Trophoblast cell (in vitro differentiated cells and primary cell): Measurements from ENCODE around the gene TNIK.

Source experiments
- DNase-seq, 2 donors: peaks; one replicate each; pipeline ENCODE4 v3.0.0-alpha.2; 2016
- H2AFZ ChIP-seq: 2 replicates; pipeline ENCODE4 v1.6.1; 2013; ENCODE audit warnings: low read length, moderate library complexity, mild to moderate bottlenecking; ENCODE audit not compliant: insufficient read depth, poor library complexity
- H2AK5ac ChIP-seq: 2 replicates; pipeline ENCODE4 v1.6.1; 2013; ENCODE audit warnings: mild to moderate bottlenecking, low read length
- H2BK120ac ChIP-seq: 2 replicates; pipeline ENCODE4 v1.6.1; 2013; ENCODE audit warnings: low read length, mild to moderate bottlenecking, moderate library complexity; ENCODE audit not compliant: insufficient read depth, poor library complexity
- H2BK12ac ChIP-seq: 2 replicates; pipeline ENCODE4 v1.6.1; 2013; ENCODE audit warnings: mild to moderate bottlenecking, low read length, moderate library complexity
- H2BK5ac ChIP-seq: 2 replicates; pipeline ENCODE4 v1.6.1; 2013; ENCODE audit warnings: low read length, low read depth, moderate library complexity, mild to moderate bottlenecking; ENCODE audit not compliant: poor library complexity
- H3K14ac ChIP-seq: 2 replicates; pipeline ENCODE4 v1.6.1; 2013; ENCODE audit warnings: mild to moderate bottlenecking, low read length
- H3K18ac ChIP-seq: 2 replicates; pipeline ENCODE4 v1.6.1; 2013; ENCODE audit warnings: mild to moderate bottlenecking, low read length
- H3K23ac ChIP-seq: 2 replicates; pipeline ENCODE4 v1.6.1; 2013; ENCODE audit warnings: low read length
- H3K27ac ChIP-seq: 2 replicates; pipeline ENCODE4 v1.5.1; 2013; ENCODE audit warnings: low read depth, mild to moderate bottlenecking, inconsistent platforms, low read length, moderate library complexity
- H3K27me3 ChIP-seq: 2 replicates; pipeline ENCODE4 v1.6.1; 2013; ENCODE audit warnings: inconsistent platforms, mild to moderate bottlenecking, low read length, moderate library complexity; ENCODE audit not compliant: insufficient read depth
- H3K36me3 ChIP-seq, 2 experiments: 1 replicate in 1 of 2; 2 replicates in 1 of 2; pipeline ENCODE4 v1.6.1; 2013; ENCODE audit warnings: low read length in 2 of 2, mild to moderate bottlenecking in 2 of 2, moderate library complexity in 1 of 2; ENCODE audit not compliant: insufficient read depth in 2 of 2, control insufficient read depth in 1 of 2
- H3K4ac ChIP-seq: 2 replicates; pipeline ENCODE4 v1.6.1; 2013; ENCODE audit warnings: low read depth, mild to moderate bottlenecking, low read length, moderate library complexity
- H3K4me1 ChIP-seq, 2 experiments: 1 replicate in 1 of 2; 2 replicates in 1 of 2; pipeline ENCODE4 v1.6.1; 2013; ENCODE audit warnings: low read length in 2 of 2, mild to moderate bottlenecking in 2 of 2, moderate library complexity in 1 of 2; ENCODE audit not compliant: insufficient read depth in 2 of 2, control insufficient read depth in 1 of 2
- H3K4me2 ChIP-seq: 2 replicates; pipeline ENCODE4 v1.6.1; 2013; ENCODE audit warnings: inconsistent platforms, mild to moderate bottlenecking, low read length, moderate library complexity
- H3K4me3 ChIP-seq: 2 replicates; pipeline ENCODE4 v1.5.1; 2013; ENCODE audit warnings: mild to moderate bottlenecking, low read depth, low read length, inconsistent platforms
- H3K79me1 ChIP-seq: one replicate; pipeline ENCODE4 v1.6.1; 2013; ENCODE audit warnings: low read length
- H3K79me2 ChIP-seq: 2 replicates; pipeline ENCODE4 v1.6.1; 2013; ENCODE audit warnings: low read length, mild to moderate bottlenecking; ENCODE audit not compliant: control insufficient read depth, insufficient read depth, poor library complexity
- H3K9ac ChIP-seq: 2 replicates; pipeline ENCODE4 v1.6.1; 2013; ENCODE audit warnings: mild to moderate bottlenecking, low read length
- H3K9me3 ChIP-seq: 2 replicates; pipeline ENCODE4 v1.6.1; 2013; ENCODE audit warnings: low read depth, mild to moderate bottlenecking, control low read depth, inconsistent platforms, low read length; ENCODE audit not compliant: insufficient read depth
- H4K12ac ChIP-seq: 2 replicates; pipeline ENCODE4 v1.6.1; 2013; ENCODE audit warnings: low read depth, mild to moderate bottlenecking, low read length, moderate library complexity
- H4K8ac ChIP-seq: 2 replicates; pipeline ENCODE4 v1.6.1; 2013; ENCODE audit warnings: low read depth, mild to moderate bottlenecking, low read length, moderate library complexity
- H4K91ac ChIP-seq: one replicate; pipeline ENCODE4 v1.6.1; 2013; ENCODE audit warnings: low read depth, mild to moderate bottlenecking, low read length, moderate library complexity
- WGBS: extraction: QIAGEN DNeasy Blood & Tissue Kit; methylation state at CpG from one replicate; pipeline ENCODE4 v1.1.7; 2013; ENCODE audit warnings: missing lambda C conversion rate; ENCODE audit not compliant: insufficient read length, insufficient coverage; ENCODE audit errors: extremely low coverage; 5-methylcytosine and 5-hydroxymethylcytosine counted together

Gene TNIK

GRCh38 chr3:171028025-171028778 lies 432.0 kb downstream of the TNIK start:
- H3K9ac ChIP-seq, result no peak overlapping the region
- H3K4me1 ChIP-seq, result peaks cover 3 to 9% of the 10 kb centered on the region in 2 experiments
- peak overlapping the region; percentile 58 for H3K4me2 ChIP-seq
- no peak overlapping the region for H4K91ac ChIP-seq
- no peaks in the 10 kb centered on the region for H3K9me3 ChIP-seq
- DNase-seq, result peak; percentile 76 to 77
- no peak overlapping the region for H3K27ac ChIP-seq
- no peak overlapping the region for H2BK12ac ChIP-seq
- no peak overlapping the region for H2BK5ac ChIP-seq
- H3K18ac ChIP-seq, result no peak overlapping the region
- no peak overlapping the region for H2AK5ac ChIP-seq
- H3K27me3 ChIP-seq, result no peaks in the 10 kb centered on the region
- H4K12ac ChIP-seq, result no peak overlapping the region
- H2BK120ac ChIP-seq, result no peak overlapping the region
- no peaks in the 10 kb centered on the region for H3K36me3 ChIP-seq
- H3K4ac ChIP-seq, result no peak overlapping the region
- peak overlapping the region; percentile 32 for H2AFZ ChIP-seq
- H3K14ac ChIP-seq, result no peak overlapping the region
- no peak overlapping the region for H3K23ac ChIP-seq
- WGBS, result no CpG with 5 or more reads among the region's 39 CpGs
- peak overlapping the region; percentile 46 for H3K4me3 ChIP-seq
- no peaks in the 10 kb centered on the region for H3K79me1 ChIP-seq
- H4K8ac ChIP-seq, result no peak overlapping the region
- no peaks in the 10 kb centered on the region for H3K79me2 ChIP-seq

GRCh38 chr3:171026597-171027293 lies 433.5 kb downstream of the TNIK start, which contains the start of gene SLC2A2:
TSS of gene SLC2A2 (minus strand) at chr3:171026720. CDS start at chr3:171026670, 50 bp downstream.
- H3K9ac ChIP-seq, result no peak within 1 kb of the TSS
- H2BK5ac ChIP-seq, result no peak within 1 kb of the TSS
- H3K79me2 ChIP-seq, result no peaks in the 10 kb centered on the region
- H3K18ac ChIP-seq, result no peak within 1 kb of the TSS
- H2AFZ ChIP-seq, result no peak within 1 kb of the TSS
- H2AK5ac ChIP-seq, result no peak within 1 kb of the TSS
- H3K27me3 ChIP-seq, result no peaks in the 10 kb centered on the region
- no peaks in the 10 kb centered on the region for H3K9me3 ChIP-seq
- no peak within 1 kb of the TSS for H3K14ac ChIP-seq
- no peaks in the 10 kb centered on the region for H3K79me1 ChIP-seq
- H3K27ac ChIP-seq, result no peak within 1 kb of the TSS
- H3K4me2 ChIP-seq, result no peak within 1 kb of the TSS
- no peaks in the 10 kb centered on the region for H3K36me3 ChIP-seq
- no peak within 1 kb of the TSS for H4K91ac ChIP-seq
- WGBS, result no CpG with 5 or more reads among the region's 4 CpGs
- H2BK120ac ChIP-seq, result no peak within 1 kb of the TSS
- H4K12ac ChIP-seq, result no peak within 1 kb of the TSS
- no peak within 1 kb of the TSS for H4K8ac ChIP-seq
- no peak within 1 kb of the TSS for H3K4me3 ChIP-seq
- H2BK12ac ChIP-seq, result no peak within 1 kb of the TSS
- no peak within 1 kb of the TSS for H3K23ac ChIP-seq
- DNase-seq, result no peak
- H3K4me1 ChIP-seq, result peaks cover 3 to 9% of the 10 kb centered on the region in 2 experiments
- no peak within 1 kb of the TSS for H3K4ac ChIP-seq

GRCh38 chr3:171023566-171023965 lies 436.6 kb downstream of the TNIK start:
- Histone ChIP-seq H3K14ac (no peak overlapping the region), H3K36me3 (no peaks in the 10 kb centered on the region), H2BK120ac (no peak overlapping the region), H3K9me3 (no peaks in the 10 kb centered on the region), H3K18ac (no peak overlapping the region), H3K4ac (no peak overlapping the region), H3K9ac (no peak overlapping the region), H3K27ac (no peak overlapping the region), H3K79me2 (no peaks in the 10 kb centered on the region), H3K4me1 (peaks cover under 1 to 7% of the 10 kb centered on the region in 2 experiments), H3K23ac (no peak overlapping the region), H2AFZ (no peak overlapping the region), H3K27me3 (no peaks in the 10 kb centered on the region), H2BK5ac (no peak overlapping the region), H3K4me3 (no peak overlapping the region), H3K4me2 (no peak overlapping the region), H2BK12ac (no peak overlapping the region), H4K8ac (no peak overlapping the region), H4K12ac (no peak overlapping the region), H4K91ac (no peak overlapping the region), H2AK5ac (no peak overlapping the region), H3K79me1 (no peaks in the 10 kb centered on the region)
- no peak for DNase-seq

- Histone ChIP-seq H3K9ac (no peak overlapping the region), H3K9me3 (no peaks in the 10 kb centered on the region), H3K23ac (no peak overlapping the region), H2BK5ac (no peak overlapping the region), H3K4me2 (no peak overlapping the region), H3K4me1 (no peaks in the 10 kb centered on the region), H4K12ac (no peak overlapping the region), H3K18ac (no peak overlapping the region), H3K27me3 (no peaks in the 10 kb centered on the region), H2BK120ac (no peak overlapping the region), H4K91ac (no peak overlapping the region), H2AFZ (no peak overlapping the region), H3K27ac (no peak overlapping the region), H3K4ac (no peak overlapping the region), H3K79me2 (no peaks in the 10 kb centered on the region), H3K4me3 (no peak overlapping the region), H2AK5ac (no peak overlapping the region), H3K79me1 (no peaks in the 10 kb centered on the region), H3K36me3 (no peaks in the 10 kb centered on the region), H2BK12ac (no peak overlapping the region), H3K14ac (no peak overlapping the region), H4K8ac (no peak overlapping the region)
- no CpG with 5 or more reads among the region's 4 CpGs for WGBS
- no peak for DNase-seq
Observed at GRCh38 chr3:171021377-171021776, 438.8 kb downstream of the TNIK start.
